ENCODE results near the gene WSCD2.

- no peak for TF ChIP-seq CTCF (IDR thresholded peaks at IDR 0.05)
- no peak for TF ChIP-seq POLR2AphosphoS5 (IDR thresholded peaks at IDR 0.05)
- no peak for TF ChIP-seq EP300 (IDR thresholded peaks at IDR 0.05)
- TF ChIP-seq POLR2A (IDR thresholded peaks at IDR 0.05), result no peak
Measured at GRCh38 chr12:108121728-108122471, 7.2 kb upstream of the WSCD2 start.
